IPS-15b (cell line): ENCODE data around the gene HYPK.
"Not testable (repeated sequence)": the region's sequence is repeated elsewhere in the genome, so short reads cannot be mapped to it uniquely, and the experiment has no call there.

Experiments
- H3K27me3 ChIP-seq: one replicate; pipeline ENCODE4 v1.6.1; 2013; ENCODE audit warnings: low read length; ENCODE audit not compliant: control insufficient read depth, insufficient read depth
- H3K36me3 ChIP-seq: one replicate; pipeline ENCODE4 v1.6.1; 2013; ENCODE audit warnings: low read length; ENCODE audit not compliant: control insufficient read depth, insufficient read depth
- H3K4me1 ChIP-seq: one replicate; pipeline ENCODE4 v1.6.1; 2013; ENCODE audit warnings: mild to moderate bottlenecking, low read length; ENCODE audit not compliant: control insufficient read depth, insufficient read depth
- H3K4me3 ChIP-seq: one replicate; pipeline ENCODE4 v1.5.1; 2013; ENCODE audit warnings: low read depth, low read length
- H3K9ac ChIP-seq: one replicate; pipeline ENCODE4 v1.6.1; 2013; ENCODE audit warnings: low read depth, mild to moderate bottlenecking, low read length
- H3K9me3 ChIP-seq: one replicate; pipeline ENCODE4 v1.6.1; 2013; ENCODE audit warnings: mild to moderate bottlenecking, low read length; ENCODE audit not compliant: control insufficient read depth, insufficient read depth

Gene HYPK

DNA sequence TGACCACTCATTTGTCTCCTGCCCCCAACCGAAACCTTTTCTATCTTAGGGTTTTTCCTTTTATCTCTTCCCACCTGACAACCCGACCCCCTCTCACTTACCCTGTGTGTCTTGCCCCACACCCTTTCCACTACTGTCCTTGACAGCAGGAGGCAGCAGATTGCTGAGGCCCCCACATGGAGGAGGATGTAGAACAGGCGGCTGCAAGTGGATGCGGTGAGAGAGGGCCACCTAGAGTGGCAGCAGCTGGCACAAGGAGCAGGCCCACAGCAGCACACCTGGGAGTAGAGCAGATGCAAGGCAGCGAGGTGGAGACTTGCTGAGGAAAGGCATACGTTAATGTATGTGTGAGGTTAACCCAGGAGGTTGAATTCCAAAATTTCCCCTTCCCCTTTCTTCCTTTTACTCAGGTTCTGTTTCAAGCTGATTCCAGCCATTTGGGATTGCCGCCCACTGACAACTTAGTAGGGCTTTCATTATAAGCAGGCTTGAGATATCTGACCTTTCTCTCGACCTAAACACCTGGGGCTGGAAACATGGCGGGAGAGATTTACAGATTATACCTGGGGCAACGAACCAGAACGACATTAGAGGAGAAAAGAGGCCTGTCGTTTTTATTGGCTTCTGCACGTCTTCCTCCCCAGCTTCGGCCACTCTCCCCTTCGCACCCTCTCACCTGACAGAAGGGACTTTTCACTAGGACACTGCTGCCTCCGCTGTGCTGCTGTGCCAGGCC, 1.0 kb upstream of the HYPK start:
- H3K27me3 ChIP-seq = no peaks in the 10 kb centered on the region
- no peak overlapping the region for H3K4me3 ChIP-seq
- no peaks in the 10 kb centered on the region for H3K9me3 ChIP-seq
- H3K9ac ChIP-seq = peak overlapping the region; percentile 37
- peaks cover 17% of the 10 kb centered on the region for H3K36me3 ChIP-seq
- peaks cover 27% of the 10 kb centered on the region for H3K4me1 ChIP-seq

DNA sequence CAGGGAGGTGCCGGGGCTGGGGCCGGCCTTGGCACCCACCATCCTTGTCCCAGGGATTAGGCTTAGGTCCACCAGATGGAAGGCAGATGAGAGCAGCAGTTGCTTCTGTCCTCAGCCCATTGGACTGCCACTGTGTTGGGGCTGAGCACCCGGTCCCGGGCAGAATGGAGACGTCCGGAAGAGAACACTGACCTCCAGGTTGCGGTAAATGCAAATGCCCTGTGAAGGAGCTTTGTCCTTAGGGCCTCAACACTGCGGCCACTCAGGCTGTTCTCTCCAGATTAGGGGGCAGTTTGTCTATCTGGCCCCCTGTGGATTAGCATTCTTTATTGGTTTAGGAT, 484 bp upstream of the HYPK start, which contains the start of gene SERINC4:
SERINC4 (minus strand) TSS at position 276 of the 341 bp plus-strand sequence; CDS start at position 42, 234 bp downstream.
- Histone ChIP-seq H3K4me1 (peaks cover 23% of the 10 kb centered on the region), H3K9ac (peak within 1 kb of the TSS; percentile 92), H3K4me3 (peak within 1 kb of the TSS; percentile 98), H3K27me3 (no peaks in the 10 kb centered on the region), H3K9me3 (no peaks in the 10 kb centered on the region), H3K36me3 (peaks cover 14% of the 10 kb centered on the region)

DNA sequence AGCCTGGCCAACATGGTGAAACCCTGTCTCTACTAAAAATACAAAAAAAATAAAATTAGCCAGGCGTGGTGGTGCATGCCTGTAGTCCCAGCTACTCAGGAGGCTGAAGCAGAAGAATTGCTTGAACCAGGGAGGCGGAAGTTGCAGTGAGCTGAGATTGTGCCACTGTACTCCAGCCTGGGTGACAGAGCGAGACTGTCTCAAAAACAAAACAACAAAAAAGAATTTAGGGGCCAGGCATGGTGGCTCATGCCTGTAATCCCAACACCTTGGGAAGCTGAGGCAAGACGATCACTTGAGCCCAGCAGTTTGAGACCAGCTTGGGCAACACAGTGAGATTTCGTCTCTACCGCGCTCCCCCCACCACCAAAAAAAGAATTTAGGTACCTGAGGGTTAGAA, 2.3 kb downstream of the HYPK start:
- H3K4me1 ChIP-seq, H3K27me3 ChIP-seq, H3K9ac ChIP-seq, H3K4me3 ChIP-seq, H3K9me3 ChIP-seq: not testable (repeated sequence)
- H3K36me3 ChIP-seq = peaks cover 18% of the 10 kb centered on the region

DNA sequence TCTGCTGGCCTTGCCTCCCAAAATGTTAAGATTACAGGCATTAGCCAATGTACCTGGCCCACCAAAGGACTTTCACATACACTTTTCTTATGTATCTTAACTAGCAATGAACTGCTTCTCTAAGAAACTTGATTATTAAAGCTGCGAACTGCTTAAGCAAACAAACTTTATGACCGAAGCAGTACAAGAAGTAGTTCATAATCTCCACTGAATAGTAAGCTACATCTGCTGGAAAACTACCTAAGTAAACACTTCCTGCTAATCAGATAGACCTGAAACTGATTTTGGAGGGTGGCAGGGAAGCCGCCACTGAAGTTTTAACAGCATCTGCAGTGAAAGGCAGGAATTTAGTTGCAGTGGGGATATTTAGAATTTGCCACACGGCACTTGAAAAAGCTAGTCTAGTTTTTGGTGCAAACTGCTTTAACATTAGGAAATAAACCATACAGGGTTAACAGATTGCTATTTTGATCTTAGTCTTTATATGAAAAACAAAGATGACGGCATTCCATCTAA, 8.1 kb downstream of the HYPK start:
- Histone ChIP-seq H3K4me3 (no peak overlapping the region), H3K4me1 (no peaks in the 10 kb centered on the region), H3K36me3 (peaks cover 58% of the 10 kb centered on the region), H3K27me3 (no peaks in the 10 kb centered on the region), H3K9ac (no peak overlapping the region), H3K9me3 (no peaks in the 10 kb centered on the region)

DNA sequence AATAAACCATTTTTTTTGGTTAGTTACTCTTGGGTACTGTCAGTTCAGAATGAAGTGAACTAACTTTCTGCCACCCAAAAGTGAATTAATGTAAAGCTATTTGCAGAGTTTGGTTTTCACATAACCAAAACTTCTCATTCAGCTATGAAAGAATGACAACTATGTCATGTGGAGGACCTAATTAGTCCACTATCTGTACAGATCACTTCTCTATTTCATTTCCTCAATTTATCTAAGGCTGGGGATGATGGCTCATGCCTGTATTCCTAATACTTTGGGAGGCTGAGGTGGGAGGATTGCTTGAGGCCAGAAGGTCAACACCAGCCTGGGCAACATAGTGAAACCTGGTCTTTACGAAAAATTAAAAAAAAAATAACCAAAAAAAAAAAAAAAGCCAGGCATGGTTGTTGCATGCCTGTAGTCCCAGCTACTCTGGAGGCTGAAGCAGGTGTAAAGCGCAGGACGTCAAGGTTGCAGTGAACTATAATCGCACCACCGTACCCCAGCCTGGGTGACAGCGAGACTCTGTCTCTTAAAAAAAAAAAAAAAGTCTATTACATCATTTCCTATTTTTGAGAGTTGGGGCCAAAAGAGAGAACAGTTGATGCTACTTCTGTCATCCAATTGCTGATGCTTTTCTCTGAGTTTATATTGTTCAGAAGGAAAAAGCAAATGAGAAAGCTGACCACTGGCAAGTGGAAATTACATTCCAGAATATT, 8.7 kb downstream of the HYPK start:
- H3K36me3 ChIP-seq = peaks cover 64% of the 10 kb centered on the region
- no peaks in the 10 kb centered on the region for H3K9me3 ChIP-seq
- H3K4me3 ChIP-seq = no peak overlapping the region
- no peaks in the 10 kb centered on the region for H3K4me1 ChIP-seq
- H3K27me3 ChIP-seq = no peaks in the 10 kb centered on the region
- no peak overlapping the region for H3K9ac ChIP-seq

DNA sequence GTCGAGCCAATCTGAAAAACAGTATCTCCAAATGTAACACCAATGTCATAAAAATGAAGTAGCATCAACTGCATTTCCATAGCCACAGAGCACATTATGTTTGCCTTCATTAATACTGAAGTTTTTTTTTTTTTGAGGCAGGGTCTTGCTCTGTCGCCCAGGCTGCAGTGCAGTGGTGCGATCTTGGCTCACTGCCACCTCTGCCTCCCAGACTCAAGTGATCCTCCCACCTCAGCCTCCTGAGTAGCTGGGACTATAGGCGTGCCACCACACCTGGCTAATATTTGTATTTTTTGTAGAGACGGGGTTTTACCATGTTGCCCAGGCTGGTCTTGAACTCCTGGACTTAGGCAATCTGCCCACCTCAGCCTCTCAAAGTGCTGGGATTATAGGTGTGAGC, 14.7 kb downstream of the HYPK start:
- H3K4me1 ChIP-seq, H3K27me3 ChIP-seq, H3K9ac ChIP-seq, H3K9me3 ChIP-seq, H3K4me3 ChIP-seq: not testable (repeated sequence)
- peaks cover 47% of the 10 kb centered on the region for H3K36me3 ChIP-seq

DNA sequence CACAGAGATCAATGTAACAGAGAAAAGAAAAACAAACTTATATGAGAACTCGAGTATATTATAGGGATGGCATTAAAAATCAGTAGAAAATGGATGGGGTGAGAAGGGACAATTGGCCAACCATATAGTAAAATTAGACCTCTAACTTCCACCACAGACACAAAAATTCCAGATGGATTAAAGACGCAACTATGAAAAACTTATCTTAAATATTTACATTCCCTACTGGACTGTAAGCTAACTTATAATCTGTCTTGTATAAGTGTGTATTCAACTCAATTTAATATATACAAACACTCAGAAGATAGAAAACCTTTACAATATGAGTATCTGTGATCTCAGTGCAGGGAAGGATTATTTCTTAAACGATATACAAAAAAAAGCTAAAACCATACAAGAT, 21.1 kb downstream of the HYPK start:
- Histone ChIP-seq H3K36me3 (peaks cover 8% of the 10 kb centered on the region), H3K4me1 (no peaks in the 10 kb centered on the region), H3K9me3 (no peaks in the 10 kb centered on the region), H3K27me3 (peaks cover 9% of the 10 kb centered on the region), H3K4me3 (no peak overlapping the region), H3K9ac (no peak overlapping the region)

DNA sequence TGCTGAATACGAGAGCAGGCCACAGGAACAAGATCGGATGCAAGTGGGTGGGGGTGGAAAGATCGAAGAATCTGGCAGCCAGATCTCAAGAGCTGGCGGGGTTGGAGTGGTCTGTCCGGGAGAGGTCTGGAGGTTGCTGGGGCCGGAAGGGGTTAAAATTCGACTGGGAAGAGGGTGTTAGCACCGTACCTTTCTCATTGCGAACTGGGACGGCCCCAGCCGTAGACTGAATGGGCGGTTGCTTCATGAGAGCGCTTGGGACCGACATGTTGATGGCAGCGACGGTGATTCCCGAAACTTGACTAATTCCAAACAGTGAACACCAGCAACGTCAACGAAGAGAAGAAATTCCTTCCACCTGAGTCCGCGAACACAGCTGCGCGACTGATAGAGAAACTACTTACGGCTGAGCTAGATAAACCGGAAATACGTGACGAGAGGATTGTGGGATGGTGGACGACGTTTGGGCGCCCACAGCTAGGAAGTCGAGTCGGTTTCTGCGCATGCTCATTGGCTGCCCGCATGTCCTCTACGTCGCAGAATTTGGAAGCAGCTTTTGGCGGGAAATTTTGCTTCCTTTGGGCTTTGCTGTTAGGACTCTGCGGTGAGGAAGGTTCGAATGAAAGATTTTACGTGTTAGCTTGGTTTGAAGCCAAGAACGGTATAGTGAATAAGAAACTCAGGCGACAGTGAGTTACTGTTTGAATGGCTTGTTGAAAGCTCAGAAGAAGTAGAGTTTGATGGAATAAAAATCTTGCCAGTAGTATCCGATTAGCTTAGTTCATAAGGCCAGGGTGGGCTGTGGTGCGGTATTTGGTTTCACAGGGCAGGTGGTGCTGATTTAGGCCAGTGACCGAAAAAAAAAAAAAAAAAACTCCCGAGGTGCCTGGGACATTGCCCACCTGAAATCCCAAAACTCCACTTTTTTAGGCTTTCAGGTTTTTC, 24.2 kb downstream of the HYPK start, which contains the start of gene MFAP1:
MFAP1 (minus strand) TSS at position 389 of the 945 bp plus-strand sequence; CDS start at position 268, 121 bp downstream.
- peak within 1 kb of the TSS; percentile 92 for H3K4me3 ChIP-seq
- peak within 1 kb of the TSS; percentile 88 for H3K9ac ChIP-seq
- peaks cover 9% of the 10 kb centered on the region for H3K27me3 ChIP-seq
- H3K36me3 ChIP-seq = peaks cover 4% of the 10 kb centered on the region
- no peaks in the 10 kb centered on the region for H3K4me1 ChIP-seq
- H3K9me3 ChIP-seq = no peaks in the 10 kb centered on the region

DNA sequence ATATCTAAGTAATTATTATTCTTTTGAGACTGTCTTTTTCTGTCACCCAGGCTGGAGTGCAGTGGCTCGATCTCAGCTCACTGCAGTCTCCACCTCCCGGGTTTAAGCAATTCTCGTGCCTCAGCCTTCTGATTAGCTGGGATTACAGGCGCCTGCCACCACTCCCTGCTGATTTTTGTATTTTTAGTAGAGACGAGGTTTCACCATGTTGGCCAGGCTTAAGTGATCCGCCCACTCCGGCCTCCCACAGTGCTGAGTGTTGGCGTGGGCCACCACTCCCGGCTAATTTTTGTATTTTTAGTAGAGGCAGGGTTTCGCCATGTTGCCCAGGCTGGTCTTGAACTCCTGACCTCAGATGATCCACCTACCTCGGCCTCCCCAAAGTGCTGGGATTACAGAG, 24.9 kb downstream of the HYPK start:
- H3K4me1 ChIP-seq, H3K9me3 ChIP-seq, H3K4me3 ChIP-seq, H3K9ac ChIP-seq, H3K27me3 ChIP-seq, H3K36me3 ChIP-seq: not testable (repeated sequence)

DNA sequence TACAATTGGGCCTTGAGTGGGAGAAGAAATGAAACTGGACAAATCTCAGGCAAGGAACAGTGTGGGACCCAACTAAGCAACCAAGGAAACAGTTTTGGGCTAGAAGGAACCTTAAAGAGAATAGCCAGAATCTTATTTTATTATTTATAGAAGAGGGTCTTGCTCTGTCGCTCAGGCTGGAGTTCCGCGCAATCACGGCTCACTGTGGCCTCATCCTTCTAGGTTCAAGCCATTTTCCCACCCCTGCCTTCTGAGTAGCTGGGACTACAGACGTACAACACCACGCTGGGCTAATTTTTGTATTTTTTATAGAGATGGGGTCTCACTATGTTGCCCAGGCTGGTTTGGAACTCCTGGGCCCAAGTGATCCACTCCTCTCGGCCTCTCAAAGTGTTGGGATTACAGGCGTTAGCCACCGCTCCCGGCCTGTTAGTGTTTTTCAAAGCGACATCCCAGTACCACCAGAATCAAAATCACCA, 25.7 kb downstream of the HYPK start:
- Histone ChIP-seq H3K4me3 (no peak overlapping the region), H3K27me3 (peaks cover 9% of the 10 kb centered on the region), H3K9me3 (no peaks in the 10 kb centered on the region), H3K4me1 (no peaks in the 10 kb centered on the region), H3K36me3 (peaks cover 2% of the 10 kb centered on the region), H3K9ac (no peak overlapping the region)
